H1 (cell line): ENCODE measurements around the gene TAF1L. TPM values are rescaled to one million over a fixed set of nuclear protein-coding genes. Genes with fewer than 3 reads are reported as not detected.

Source experiments
- CTCF ChIA-PET: fragments of 300-600 bp; sonication (Branson Sonifier 250); formaldehyde crosslinking; loops from one replicate; lab custom pipeline; 2021; ENCODE audit not compliant: partially characterized antibody; lab: Charles Lee
- POLR2A ChIA-PET: fragments of 300-600 bp; sonication (Branson Sonifier 250); formaldehyde crosslinking; loops from one replicate; lab custom pipeline; 2021; ENCODE audit warnings: inconsistent platforms; ENCODE audit not compliant: partially characterized antibody; lab: Charles Lee
- DNase-seq, 2 experiments: peaks; one replicate each; pipeline versions ENCODE4 v3.0.0 to v3.0.0-alpha.2; 2010 to 2022; ENCODE audit warnings: low spot score in 2 of 2, low read depth in 1 of 2, mixed read lengths in 1 of 2
- FAIRE-seq: peaks from 2 replicates; lab custom pipeline; 2011; peaks lifted over from hg19 to GRCh38; lab: Jason Lieb, UNC
- H2AFZ ChIP-seq: 2 replicates; pipeline ENCODE4 v1.8.1; 2012; ENCODE audit warnings: low read length, inconsistent platforms
- H2AK5ac ChIP-seq: 2 replicates; pipeline ENCODE4 v1.6.1; 2013; ENCODE audit warnings: low read depth, low read length
- H2BK120ac ChIP-seq: replicated peaks from 2 replicates; pipeline ENCODE3; 2013; ENCODE audit warnings: low read depth, low read length, inconsistent platforms
- H2BK12ac ChIP-seq: 2 replicates; pipeline ENCODE4 v1.6.1; 2013; ENCODE audit warnings: low read depth, low read length
- H2BK15ac ChIP-seq: 2 replicates; pipeline ENCODE4 v1.6.1; 2013; ENCODE audit warnings: low read length
- H2BK20ac ChIP-seq: 2 replicates; pipeline ENCODE4 v1.6.1; 2013; ENCODE audit warnings: low read length
- H2BK5ac ChIP-seq: 2 replicates; pipeline ENCODE4 v1.6.1; 2013; ENCODE audit warnings: low read depth, low read length
- H3K14ac ChIP-seq: 2 replicates; pipeline ENCODE4 v1.6.1; 2013; ENCODE audit warnings: inconsistent platforms; ENCODE audit not compliant: insufficient read length
- H3K18ac ChIP-seq: 2 replicates; pipeline ENCODE4 v1.6.1; 2013; ENCODE audit warnings: low read length; ENCODE audit errors: extremely low read depth
- H3K23ac ChIP-seq: 2 replicates; pipeline ENCODE4 v1.6.1; 2013; ENCODE audit warnings: inconsistent platforms; ENCODE audit not compliant: insufficient read length
- H3K23me2 ChIP-seq: 2 replicates; pipeline ENCODE4 v1.6.1; 2013; ENCODE audit warnings: low read depth, low read length
- H3K27ac ChIP-seq: 2 replicates; pipeline ENCODE4 v1.6.1; 2011; ENCODE audit warnings: low read depth, low read length, inconsistent platforms
- H3K27me3 ChIP-seq, 4 experiments: replicated peaks in 1 of 4; 1 replicate in 1 of 4; 2 replicates in 3 of 4; pipeline versions ENCODE4 v1.6.1 to v1.8.1; 2011 to 2013; ENCODE audit warnings: low read length in 3 of 4, mild to moderate bottlenecking in 3 of 4, inconsistent platforms in 2 of 4, mixed read lengths in 2 of 4, moderate library complexity in 1 of 4; ENCODE audit not compliant: control insufficient read depth in 3 of 4, insufficient read depth in 3 of 4; ENCODE audit errors: extremely low read depth in 1 of 4
- H3K36me3 ChIP-seq, 4 experiments: 2 replicates each; pipeline versions ENCODE4 v1.6.1 to v1.8.1; 2011 to 2013; ENCODE audit warnings: mild to moderate bottlenecking in 4 of 4, low read length in 3 of 4, moderate library complexity in 2 of 4, control low read depth in 1 of 4, inconsistent platforms in 1 of 4; ENCODE audit not compliant: insufficient read depth in 4 of 4, control insufficient read depth in 2 of 4
- H3K4ac ChIP-seq: replicated peaks from 2 replicates; pipeline ENCODE3; 2013; ENCODE audit warnings: low read length, low read depth, mixed read lengths, inconsistent platforms; ENCODE audit not compliant: insufficient read length
- H3K4me1 ChIP-seq, 4 experiments: replicated peaks in 1 of 4; 1 replicate in 1 of 4; 2 replicates in 3 of 4; pipeline versions ENCODE4 v1.6.1 to v1.8.1; 2011 to 2013; ENCODE audit warnings: low read length in 3 of 4, inconsistent platforms in 2 of 4, mixed read lengths in 1 of 4; ENCODE audit not compliant: insufficient read depth in 4 of 4, control insufficient read depth in 3 of 4
- H3K4me2 ChIP-seq, 2 experiments: 2 replicates each; pipeline versions ENCODE4 v1.6.1 to v1.8.1; 2011 to 2013; ENCODE audit warnings: low read depth in 2 of 2, low read length in 2 of 2, control low read depth in 1 of 2, inconsistent platforms in 1 of 2, mild to moderate bottlenecking in 1 of 2; ENCODE audit not compliant: insufficient read depth in 1 of 2
- H3K4me3 ChIP-seq, 4 experiments: fragments of 200-600, 300-600 bp in 1 of 4; sonication (generic), shearing (Covaris generic), sonication (Bioruptor Twin) in 1 of 4; 2 replicates each; pipeline versions ENCODE4 v1.5.1 to v1.8.1; 2011 to 2016; ENCODE audit warnings: low read length in 4 of 4, low read depth in 3 of 4, control low read depth in 2 of 4, inconsistent platforms in 2 of 4, mild to moderate bottlenecking in 2 of 4, mixed read lengths in 1 of 4, moderate library complexity in 1 of 4; ENCODE audit not compliant: insufficient read depth in 2 of 4; ENCODE audit errors: extremely low read depth in 1 of 4
- H3K56ac ChIP-seq: replicated peaks from 2 replicates; pipeline ENCODE3; 2013; ENCODE audit warnings: low read depth, mild to moderate bottlenecking, mixed read lengths, low read length, inconsistent platforms; ENCODE audit not compliant: insufficient read length
- H3K79me1 ChIP-seq: 2 replicates; pipeline ENCODE4 v1.6.1; 2013; ENCODE audit warnings: low read depth, low read length, control low read depth
- H3K79me2 ChIP-seq, 2 experiments: 2 replicates each; pipeline versions ENCODE4 v1.6.1 to v1.8.1; 2012 to 2013; ENCODE audit warnings: low read length in 2 of 2, mild to moderate bottlenecking in 2 of 2, inconsistent platforms in 1 of 2; ENCODE audit not compliant: insufficient read depth in 2 of 2, control insufficient read depth in 1 of 2
- H3K9ac ChIP-seq, 4 experiments: replicated peaks in 1 of 4; 1 replicate in 1 of 4; 2 replicates in 3 of 4; pipeline versions ENCODE4 v1.6.1 to v1.8.1; 2011 to 2013; ENCODE audit warnings: low read depth in 3 of 4, low read length in 3 of 4, control low read depth in 2 of 4, mild to moderate bottlenecking in 2 of 4, moderate library complexity in 2 of 4, inconsistent platforms in 1 of 4; ENCODE audit errors: extremely low read depth in 1 of 4
- H3K9me3 ChIP-seq, 2 experiments: 2 replicates each; pipeline versions ENCODE4 v1.6.1 to v1.8.1; 2012 to 2013; ENCODE audit warnings: mild to moderate bottlenecking in 2 of 2, moderate library complexity in 2 of 2, control low read depth in 1 of 2, inconsistent platforms in 1 of 2, low read depth in 1 of 2, low read length in 1 of 2, mixed read lengths in 1 of 2; ENCODE audit not compliant: insufficient read depth in 2 of 2
- H4K20me1 ChIP-seq, 2 experiments: replicated peaks in 1 of 2; 2 replicates each; pipeline versions ENCODE3 to v1.8.1; 2011 to 2013; ENCODE audit warnings: inconsistent platforms in 2 of 2, low read length in 2 of 2, mild to moderate bottlenecking in 1 of 2; ENCODE audit not compliant: insufficient read depth in 2 of 2, control insufficient read depth in 1 of 2
- H4K5ac ChIP-seq: 2 replicates; pipeline ENCODE4 v1.6.1; 2013; ENCODE audit warnings: low read length, low read depth, mixed read lengths, inconsistent platforms; ENCODE audit not compliant: insufficient read length
- H4K8ac ChIP-seq: 2 replicates; pipeline ENCODE4 v1.8.0; 2013; ENCODE audit warnings: mild to moderate bottlenecking, moderate library complexity, low read length, inconsistent platforms; ENCODE audit not compliant: insufficient read depth; ENCODE audit errors: extremely low read depth
- H4K91ac ChIP-seq: replicated peaks from 2 replicates; pipeline ENCODE3; 2013; ENCODE audit warnings: low read length, mixed read lengths, inconsistent platforms; ENCODE audit not compliant: insufficient read length
- ASH2L ChIP-seq: fragments of 200-600, 300-600 bp; sonication (generic); IDR thresholded peaks from one replicate; pipeline ENCODE4 v1.7.1; 2017; ENCODE audit warnings: low read length
- MAFK ChIP-seq: IDR thresholded peaks from 2 replicates; pipeline ENCODE4 v1.6.1; 2012; ENCODE audit warnings: low read depth, mild to moderate bottlenecking, improper control_type of control experiment, low read length
- WGBS, 2 experiments: shearing (Covaris generic) in 1 of 2; methylation state at CpG; one replicate each; pipeline versions ENCODE4 v1.1.6 to v1.1.7; 2013 to 2015; ENCODE audit warnings: low lambda C conversion rate in 2 of 2, mixed read lengths in 2 of 2, inconsistent platforms in 1 of 2, low coverage in 1 of 2, missing lambda C conversion rate in 1 of 2; ENCODE audit not compliant: insufficient replicate concordance in 2 of 2, insufficient coverage in 1 of 2, insufficient read length in 1 of 2; ENCODE audit errors: extremely low coverage in 1 of 2, missing lambda C conversion rate in 1 of 2; 5-methylcytosine and 5-hydroxymethylcytosine counted together
- polyA plus RNA-seq, 7 experiments: library from polyadenylated mRNA; depleted of rRNA in 3 of 7; stranded (reverse) in 5 of 7; unstranded in 2 of 7; fragments of >200 nt in 5 of 7; fragments of 200-250 nt in 2 of 7; gene quantifications; 1 replicate in 5 of 7; 2 replicates in 1 of 7; 4 replicates in 1 of 7; pipeline versions ENCODE4 v1.2.1 to v1.2.3, GENCODE V29; 2011 to 2013; ENCODE audit warnings: missing spikeins in 2 of 7, mixed read lengths in 2 of 7
- total RNA-seq: library from RNA; stranded (reverse); fragmentation: NEBNext Ultra II Directional; extraction: Animal tissue kit (Norgen Biotek cat#: 25700); gene quantifications from 2 replicates; pipeline ENCODE4 v1.2.1, GENCODE V29; 2021
- TF ChIP-seq, protein P1 (sequence below), 3 experiments: IDR thresholded peaks; 1 replicate in 2 of 3; 2 replicates in 1 of 3; pipeline versions ENCODE4 v1.5.1 to v1.6.1; 2011; ENCODE audit warnings: low read length in 3 of 3, mild to moderate bottlenecking in 3 of 3, inconsistent platforms in 2 of 3, low read depth in 1 of 3, moderate library complexity in 1 of 3; ENCODE audit not compliant: insufficient read depth in 1 of 3; ENCODE audit errors: control extremely low read depth in 1 of 3

The TAF1L gene
- total and polyA plus RNA-seq, 2 of the 8 experiments (the other 6 are each of a cell fraction or from before 2014, with no cell fraction given) = not detected

- CTCF ChIA-PET = interaction anchor here (0.7 to 7.2 kb wide), 23 partner anchors 9 to 387 kb away, joined by 3 to 70 read pairs (median 6); partner anchors contain the start of gene TMEM215
- H3K14ac ChIP-seq = no peak overlapping the region
- H3K27ac ChIP-seq = no peak overlapping the region
- POLR2A ChIA-PET = interaction anchor here (1.0 to 1.2 kb wide), 2 partner anchors 379 to 380 kb away, joined by 3 read pairs; no protein-coding TSS in a partner anchor
- no peak overlapping the region for H2AFZ ChIP-seq
- no peaks in the 10 kb centered on the region for H3K79me1 ChIP-seq
- H3K23ac ChIP-seq = no peak overlapping the region
- H2BK120ac ChIP-seq = no peak overlapping the region
- H4K91ac ChIP-seq = no peak overlapping the region
- H3K4me2 ChIP-seq = no peak overlapping the region
- no peak overlapping the region for H2BK12ac ChIP-seq
- no peaks in the 10 kb centered on the region for H4K20me1 ChIP-seq
- no peak overlapping the region for H3K4ac ChIP-seq
- H3K23me2 ChIP-seq = no peaks in the 10 kb centered on the region
- H4K5ac ChIP-seq = no peak overlapping the region
- DNase-seq (no peak), FAIRE-seq (peak; percentile 69)
- H2BK15ac ChIP-seq = no peak overlapping the region
- H3K18ac ChIP-seq = no peak overlapping the region
- H3K79me2 ChIP-seq = no peaks in the 10 kb centered on the region
- no peak overlapping the region for H2AK5ac ChIP-seq
- no peak overlapping the region for H3K4me3 ChIP-seq
- H2BK5ac ChIP-seq = no peak overlapping the region
- no peaks in the 10 kb centered on the region for H3K27me3 ChIP-seq
- 67% methylated on average over 6 of the region's 6 CpGs; no CpG with 5 or more reads in 1 of the 2 experiments for WGBS, 2 experiments
- no peaks in the 10 kb centered on the region for H3K9me3 ChIP-seq
- H4K8ac ChIP-seq = no peak overlapping the region
- H3K4me1 ChIP-seq = no peaks in the 10 kb centered on the region
- no peaks in the 10 kb centered on the region for H3K36me3 ChIP-seq
- no peak overlapping the region for H2BK20ac ChIP-seq
- H3K56ac ChIP-seq = no peak overlapping the region
- no peak overlapping the region for H3K9ac ChIP-seq
- no peak for TF ChIP-seq ASH2L
- TF ChIP-seq, protein P1, sequence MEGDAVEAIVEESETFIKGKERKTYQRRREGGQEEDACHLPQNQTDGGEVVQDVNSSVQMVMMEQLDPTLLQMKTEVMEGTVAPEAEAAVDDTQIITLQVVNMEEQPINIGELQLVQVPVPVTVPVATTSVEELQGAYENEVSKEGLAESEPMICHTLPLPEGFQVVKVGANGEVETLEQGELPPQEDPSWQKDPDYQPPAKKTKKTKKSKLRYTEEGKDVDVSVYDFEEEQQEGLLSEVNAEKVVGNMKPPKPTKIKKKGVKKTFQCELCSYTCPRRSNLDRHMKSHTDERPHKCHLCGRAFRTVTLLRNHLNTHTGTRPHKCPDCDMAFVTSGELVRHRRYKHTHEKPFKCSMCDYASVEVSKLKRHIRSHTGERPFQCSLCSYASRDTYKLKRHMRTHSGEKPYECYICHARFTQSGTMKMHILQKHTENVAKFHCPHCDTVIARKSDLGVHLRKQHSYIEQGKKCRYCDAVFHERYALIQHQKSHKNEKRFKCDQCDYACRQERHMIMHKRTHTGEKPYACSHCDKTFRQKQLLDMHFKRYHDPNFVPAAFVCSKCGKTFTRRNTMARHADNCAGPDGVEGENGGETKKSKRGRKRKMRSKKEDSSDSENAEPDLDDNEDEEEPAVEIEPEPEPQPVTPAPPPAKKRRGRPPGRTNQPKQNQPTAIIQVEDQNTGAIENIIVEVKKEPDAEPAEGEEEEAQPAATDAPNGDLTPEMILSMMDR (IDR thresholded peaks at IDR 0.05; ENCODE audit: control extremely low read depth in 1 of 3, insufficient read depth in 1 of 3, low read depth in 1 of 3, low read length in 3 of 3) = peak in 2 of 3 experiments; percentile 50 to 54; a peak in 3 of 4 replicates
- TF ChIP-seq MAFK = no peak
These were observed 46.3 kb downstream of the TAF1L start for GRCh38 chr9:32589083-32589723.
